Tibial nerve (tissue), 3 donors: ENCODE results near the gene MMP17.

Experiments used
- POLR2A ChIP-seq, 2 donors: fragments of 450-650 bp; IDR thresholded peaks; one replicate each; pipeline ENCODE4 v1.6.1; 2017; ENCODE audit warnings: antibody characterized with exemption in 2 of 2, mild to moderate bottlenecking in 2 of 2, moderate library complexity in 2 of 2
- TF ChIP-seq, protein P1 (sequence below), 5 experiments: fragments of 200-600 bp in 3 of 5; fragments of 450-650 bp in 2 of 5; sonication (generic) in 3 of 5; IDR thresholded peaks; one replicate each; pipeline ENCODE4 v1.5.1; 2016 to 2019; ENCODE audit warnings: antibody characterized with exemption in 5 of 5, mild to moderate bottlenecking in 3 of 5, moderate library complexity in 2 of 5

DNA sequence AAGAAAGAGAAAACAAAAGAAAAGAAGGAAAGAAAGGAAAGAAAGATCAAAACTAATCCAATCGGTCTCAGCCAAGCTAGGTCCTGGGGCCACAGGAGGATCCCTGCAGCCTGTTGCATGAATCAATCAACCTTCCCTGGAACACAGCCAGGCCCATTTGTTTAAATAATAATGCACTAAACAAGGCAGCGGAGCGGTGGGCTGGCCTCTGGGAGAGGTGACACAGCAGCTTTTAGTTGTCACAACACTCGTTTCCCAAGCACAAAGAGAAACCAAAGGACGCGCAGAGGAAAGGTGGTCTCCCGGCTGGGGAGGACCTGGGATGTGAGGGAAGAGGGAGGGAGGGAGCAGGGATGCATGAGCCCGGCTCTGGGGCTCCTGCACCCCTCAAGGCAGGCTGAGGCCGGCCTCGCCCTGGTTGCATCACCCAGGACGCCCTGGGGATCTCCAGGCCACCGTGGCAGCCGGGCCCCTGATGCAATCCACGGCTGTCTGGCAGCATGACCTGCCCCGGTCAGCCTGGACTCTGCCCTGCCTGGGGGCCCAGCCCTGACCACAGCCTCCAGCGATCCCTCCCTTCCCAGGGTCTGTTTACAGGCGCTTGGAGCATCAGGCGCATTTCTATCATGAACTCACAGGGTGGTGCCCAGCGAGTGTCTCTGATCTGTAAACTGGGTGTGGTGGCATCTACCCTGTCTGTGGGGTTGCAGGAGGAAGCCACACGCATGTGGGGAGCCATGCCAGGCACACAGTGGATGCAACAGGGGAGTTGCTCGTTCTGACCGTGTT is 32.5 kb downstream of the MMP17 start:
- TF ChIP-seq, protein P1, sequence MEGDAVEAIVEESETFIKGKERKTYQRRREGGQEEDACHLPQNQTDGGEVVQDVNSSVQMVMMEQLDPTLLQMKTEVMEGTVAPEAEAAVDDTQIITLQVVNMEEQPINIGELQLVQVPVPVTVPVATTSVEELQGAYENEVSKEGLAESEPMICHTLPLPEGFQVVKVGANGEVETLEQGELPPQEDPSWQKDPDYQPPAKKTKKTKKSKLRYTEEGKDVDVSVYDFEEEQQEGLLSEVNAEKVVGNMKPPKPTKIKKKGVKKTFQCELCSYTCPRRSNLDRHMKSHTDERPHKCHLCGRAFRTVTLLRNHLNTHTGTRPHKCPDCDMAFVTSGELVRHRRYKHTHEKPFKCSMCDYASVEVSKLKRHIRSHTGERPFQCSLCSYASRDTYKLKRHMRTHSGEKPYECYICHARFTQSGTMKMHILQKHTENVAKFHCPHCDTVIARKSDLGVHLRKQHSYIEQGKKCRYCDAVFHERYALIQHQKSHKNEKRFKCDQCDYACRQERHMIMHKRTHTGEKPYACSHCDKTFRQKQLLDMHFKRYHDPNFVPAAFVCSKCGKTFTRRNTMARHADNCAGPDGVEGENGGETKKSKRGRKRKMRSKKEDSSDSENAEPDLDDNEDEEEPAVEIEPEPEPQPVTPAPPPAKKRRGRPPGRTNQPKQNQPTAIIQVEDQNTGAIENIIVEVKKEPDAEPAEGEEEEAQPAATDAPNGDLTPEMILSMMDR (IDR thresholded peaks at IDR 0.05) = no peak
- no peak for TF ChIP-seq POLR2A (IDR thresholded peaks at IDR 0.05)
